IPS DF 6.9 (cell line): ENCODE data around the gene VDAC2.

Source experiments
- DNase-seq: peaks from one replicate; pipeline ENCODE4 v3.0.0-alpha.2; 2013; ENCODE audit warnings: low read depth, low spot score
- H3K27ac ChIP-seq: one replicate; pipeline ENCODE4 v1.5.1; 2013; ENCODE audit warnings: low read length, control low read depth
- H3K27me3 ChIP-seq: 2 replicates; pipeline ENCODE4 v1.6.1; 2013; ENCODE audit warnings: mild to moderate bottlenecking, low read length; ENCODE audit not compliant: control insufficient read depth, insufficient read depth
- H3K36me3 ChIP-seq: 2 replicates; pipeline ENCODE4 v1.6.1; 2013; ENCODE audit warnings: low read length; ENCODE audit not compliant: control insufficient read depth, insufficient read depth
- H3K4me1 ChIP-seq: 2 replicates; pipeline ENCODE4 v1.6.1; 2013; ENCODE audit warnings: low read length; ENCODE audit not compliant: control insufficient read depth, insufficient read depth
- H3K4me3 ChIP-seq: 2 replicates; pipeline ENCODE4 v1.5.1; 2013; ENCODE audit warnings: mild to moderate bottlenecking, low read length
- H3K9me3 ChIP-seq: 2 replicates; pipeline ENCODE4 v1.6.1; 2013; ENCODE audit warnings: low read length, inconsistent platforms; ENCODE audit not compliant: control insufficient read depth, insufficient read depth
- WGBS: extraction: QIAGEN DNeasy Blood & Tissue Kit; methylation state at CpG from one replicate; pipeline ENCODE4 v1.1.7; 2013; ENCODE audit warnings: mixed read lengths, missing lambda C conversion rate; ENCODE audit not compliant: insufficient read length, insufficient coverage; 5-methylcytosine and 5-hydroxymethylcytosine counted together

VDAC2 gene

DNA sequence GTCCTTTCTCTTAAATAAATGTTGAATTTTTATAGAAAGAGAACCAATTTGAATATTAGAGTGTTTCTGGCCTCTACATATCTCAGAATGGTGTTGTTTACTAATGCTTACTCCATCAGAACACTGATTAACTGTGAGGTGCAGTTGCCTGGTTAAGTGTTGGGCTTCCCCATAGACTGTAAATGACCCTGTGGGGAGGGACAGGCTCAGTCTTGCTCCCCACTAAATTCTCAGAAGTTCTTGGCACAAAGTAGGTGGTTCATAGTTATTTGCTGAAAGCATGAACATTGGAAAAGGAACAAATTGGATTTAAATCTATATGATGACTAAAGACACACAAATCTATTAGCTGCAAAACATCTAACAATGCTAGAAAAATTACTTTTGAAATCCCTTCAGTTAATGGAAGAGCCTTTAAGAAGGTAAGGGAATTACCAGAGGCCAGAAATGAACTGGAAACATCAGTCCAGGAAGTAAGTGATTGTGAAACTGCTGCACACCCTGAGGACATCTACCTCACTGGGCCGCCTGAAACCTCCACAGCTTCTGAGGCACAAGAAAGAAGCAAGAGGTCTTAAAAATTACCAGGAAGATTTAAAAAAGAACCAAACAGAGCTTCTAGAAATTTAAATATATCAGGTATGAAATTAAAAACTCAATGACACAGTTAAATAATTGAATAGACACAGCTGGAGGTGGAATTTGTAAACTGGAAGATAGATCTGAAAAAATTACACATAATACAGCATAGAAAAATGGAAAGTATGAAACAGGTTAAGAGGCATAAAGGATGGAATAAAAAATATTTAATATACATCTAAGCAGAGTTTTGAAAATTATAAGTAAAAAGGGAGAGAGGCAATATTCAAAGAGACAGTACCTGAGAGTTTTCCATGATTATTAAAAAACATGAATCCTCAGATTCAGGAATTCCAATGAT, 43.0 kb downstream of the VDAC2 start:
- Histone ChIP-seq H3K36me3 (no peaks in the 10 kb centered on the region), H3K27ac (no peak overlapping the region), H3K9me3 (no peaks in the 10 kb centered on the region), H3K4me1 (no peaks in the 10 kb centered on the region), H3K4me3 (no peak overlapping the region), H3K27me3 (no peaks in the 10 kb centered on the region)
- DNase-seq = no peak
- WGBS = no CpG with 5 or more reads among the region's 1 CpG

DNA sequence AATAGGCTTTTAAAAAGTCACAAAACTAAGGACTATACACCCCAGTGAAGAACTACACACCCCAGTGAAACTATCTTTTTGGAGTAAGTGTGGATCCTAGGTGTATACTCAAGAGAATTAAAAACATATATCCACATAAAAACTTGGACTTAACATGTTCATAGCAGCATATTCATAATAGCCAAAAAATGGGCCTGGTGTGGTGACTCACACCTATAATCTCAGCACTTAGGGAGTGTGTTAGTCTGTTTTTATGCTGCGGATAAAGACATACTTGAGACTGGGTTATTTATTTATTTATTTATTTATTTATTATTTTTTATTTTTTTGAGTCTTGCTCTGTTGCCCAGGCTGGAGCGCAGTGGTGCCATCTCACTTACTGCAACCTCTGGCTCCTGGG, 44.1 kb downstream of the VDAC2 start:
- Histone ChIP-seq H3K27me3 (no peaks in the 10 kb centered on the region), H3K9me3 (no peaks in the 10 kb centered on the region), H3K4me1 (no peaks in the 10 kb centered on the region), H3K27ac (no peak overlapping the region), H3K36me3 (no peaks in the 10 kb centered on the region), H3K4me3 (no peak overlapping the region)
- no CpG with 5 or more reads among the region's 2 CpGs for WGBS
- no peak for DNase-seq

DNA sequence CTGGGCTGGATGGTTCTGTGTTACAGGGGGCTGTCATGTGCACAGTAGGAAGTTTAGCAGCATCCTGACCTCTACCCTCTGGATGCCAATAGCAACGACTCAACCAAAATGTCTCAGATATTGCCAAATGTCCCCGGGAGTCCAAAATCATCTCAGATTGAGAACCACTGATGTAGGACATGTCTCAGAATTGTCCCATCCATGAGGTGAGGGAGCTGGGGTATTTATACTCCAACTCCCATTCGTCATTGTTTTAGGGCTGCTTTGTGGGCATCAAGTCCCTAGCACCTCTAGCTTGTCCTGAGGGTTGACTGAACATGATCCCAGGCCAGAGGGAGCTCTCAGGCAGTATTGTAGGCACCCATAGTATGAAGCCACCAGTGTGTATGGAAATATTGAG, 50.4 kb downstream of the VDAC2 start:
- DNase-seq = no peak
- no peak overlapping the region for H3K27ac ChIP-seq

DNA sequence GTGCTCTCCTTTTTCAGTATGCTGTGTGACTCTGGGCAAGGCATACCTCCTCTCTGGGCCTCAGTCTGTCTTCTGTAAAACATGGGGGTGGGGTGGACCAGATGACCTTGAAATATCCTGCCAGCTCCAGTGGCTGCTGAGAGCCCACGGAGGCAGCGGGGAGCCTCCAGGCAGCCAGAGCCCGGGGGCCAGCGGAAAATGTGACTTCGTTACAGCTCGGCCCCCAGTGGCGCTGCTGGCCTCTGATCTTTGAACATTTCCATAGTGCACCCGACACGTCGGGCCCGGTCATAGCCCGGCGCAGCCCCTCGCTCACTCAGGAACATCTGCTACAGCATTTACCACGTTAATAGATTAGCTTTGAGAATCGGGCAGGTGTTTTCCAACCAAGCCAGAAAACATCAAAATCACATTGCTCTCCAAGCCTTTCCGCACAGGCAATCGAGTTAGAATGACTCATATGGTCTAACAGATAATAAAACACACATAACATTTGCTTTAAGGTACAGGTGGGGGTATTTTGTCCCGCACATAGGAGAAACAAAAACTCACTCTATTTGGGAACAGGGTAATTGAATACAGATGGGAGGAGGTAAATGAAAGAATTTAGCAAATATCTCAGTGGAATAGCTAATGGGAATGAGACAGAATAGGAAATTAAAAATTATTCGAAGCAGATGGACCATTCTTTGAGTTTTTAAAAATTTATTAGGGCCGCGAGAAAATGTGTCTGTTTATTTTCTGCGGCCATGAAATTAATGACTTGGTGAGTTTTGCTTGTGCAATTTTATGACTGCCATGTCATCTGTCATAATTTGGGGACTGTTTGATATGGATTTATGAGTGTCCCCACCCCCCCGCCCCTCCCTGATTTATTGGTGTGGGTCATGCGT, 51.5 kb downstream of the VDAC2 start:
- WGBS = no CpG with 5 or more reads among the region's 25 CpGs
- no peaks in the 10 kb centered on the region for H3K4me1 ChIP-seq
- H3K36me3 ChIP-seq = no peaks in the 10 kb centered on the region
- H3K27me3 ChIP-seq = no peaks in the 10 kb centered on the region
- H3K4me3 ChIP-seq = no peak overlapping the region
- no peak overlapping the region for H3K27ac ChIP-seq
- DNase-seq = no peak
- H3K9me3 ChIP-seq = no peaks in the 10 kb centered on the region

More for the DNA sequence above, 50.4 kb downstream of the VDAC2 start:
- no peaks in the 10 kb centered on the region for H3K27me3 ChIP-seq
- no peaks in the 10 kb centered on the region for H3K36me3 ChIP-seq
- H3K4me3 ChIP-seq = no peak overlapping the region
- WGBS = no CpG with 5 or more reads among the region's 3 CpGs
- H3K4me1 ChIP-seq = no peaks in the 10 kb centered on the region
- no peaks in the 10 kb centered on the region for H3K9me3 ChIP-seq

DNA sequence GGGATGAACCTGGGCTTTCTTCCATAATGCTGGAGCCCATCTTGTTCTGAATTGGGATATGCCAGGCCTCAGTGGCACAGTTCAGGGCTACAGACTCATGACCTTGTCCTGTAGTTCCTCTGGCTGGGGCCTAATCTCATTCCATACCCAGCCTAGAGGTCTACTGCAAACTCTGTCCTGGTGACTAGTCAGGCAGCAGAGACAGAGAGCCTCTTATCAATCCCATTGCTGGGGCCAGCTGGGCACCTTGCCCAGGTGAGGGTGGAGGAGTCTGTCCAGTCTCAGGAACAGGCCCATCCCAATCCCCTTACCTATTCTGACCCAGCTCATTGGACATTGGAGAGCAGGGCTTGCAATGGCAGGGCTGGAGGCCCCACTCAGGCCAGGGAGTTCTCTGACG, 53.2 kb downstream of the VDAC2 start:
- no peaks in the 10 kb centered on the region for H3K36me3 ChIP-seq
- no peaks in the 10 kb centered on the region for H3K9me3 ChIP-seq
- no peak for DNase-seq
- no peaks in the 10 kb centered on the region for H3K27me3 ChIP-seq
- no CpG with 5 or more reads among the region's 1 CpG for whole genome bisulfite sequencing
- no peak overlapping the region for H3K4me3 ChIP-seq
- H3K27ac ChIP-seq = no peak overlapping the region
- H3K4me1 ChIP-seq = no peaks in the 10 kb centered on the region

DNA sequence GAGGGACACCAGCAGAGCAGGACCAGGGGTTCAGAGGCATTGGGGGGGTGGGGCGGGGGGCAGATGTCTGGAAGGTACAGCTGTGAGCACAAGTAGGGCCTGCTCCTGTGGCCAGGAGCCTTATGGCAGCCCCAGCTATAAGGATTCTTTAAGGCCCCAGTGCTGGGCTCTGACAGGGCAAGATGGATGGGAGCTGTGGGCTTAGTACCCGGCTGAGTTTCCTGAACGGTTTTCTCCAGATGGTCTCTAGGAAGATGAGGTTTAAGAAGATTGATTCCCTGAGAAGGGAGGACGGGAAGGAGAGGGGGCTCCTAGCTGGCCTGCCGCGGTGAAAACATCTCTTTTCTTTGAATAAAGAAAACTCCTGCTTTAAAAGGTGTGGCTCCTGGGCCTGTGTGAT, 55.3 kb downstream of the VDAC2 start:
- H3K4me1 ChIP-seq = no peaks in the 10 kb centered on the region
- WGBS = no CpG with 5 or more reads among the region's 6 CpGs
- no peaks in the 10 kb centered on the region for H3K27me3 ChIP-seq
- no peaks in the 10 kb centered on the region for H3K36me3 ChIP-seq
- H3K9me3 ChIP-seq = no peaks in the 10 kb centered on the region
- no peak overlapping the region for H3K27ac ChIP-seq
- no peak overlapping the region for H3K4me3 ChIP-seq
- no peak for DNase-seq

DNA sequence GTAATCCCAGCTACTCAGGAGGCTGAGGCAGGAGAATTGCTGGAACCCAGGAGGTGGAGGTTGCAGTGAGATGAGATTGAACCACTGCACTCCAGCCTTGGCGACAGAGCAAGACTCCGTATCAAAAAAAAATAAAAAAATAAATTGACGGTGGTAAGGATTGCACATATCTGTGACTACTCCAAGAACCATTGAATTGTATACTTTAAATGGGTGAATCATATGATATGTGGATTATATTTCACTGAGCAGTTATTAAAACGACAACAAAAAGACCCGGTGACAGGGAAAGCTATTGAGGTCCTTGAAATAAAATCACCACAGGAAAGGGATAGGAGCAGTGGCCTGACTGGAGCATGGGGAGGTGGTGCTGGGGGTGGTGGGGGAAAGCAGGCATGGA, 56.3 kb downstream of the VDAC2 start:
- H3K27me3 ChIP-seq = no peaks in the 10 kb centered on the region
- no peak for DNase-seq
- WGBS = no CpG with 5 or more reads among the region's 5 CpGs
- H3K4me1 ChIP-seq = no peaks in the 10 kb centered on the region
- no peak overlapping the region for H3K27ac ChIP-seq
- H3K4me3 ChIP-seq = no peak overlapping the region
- no peaks in the 10 kb centered on the region for H3K36me3 ChIP-seq
- no peaks in the 10 kb centered on the region for H3K9me3 ChIP-seq

DNA sequence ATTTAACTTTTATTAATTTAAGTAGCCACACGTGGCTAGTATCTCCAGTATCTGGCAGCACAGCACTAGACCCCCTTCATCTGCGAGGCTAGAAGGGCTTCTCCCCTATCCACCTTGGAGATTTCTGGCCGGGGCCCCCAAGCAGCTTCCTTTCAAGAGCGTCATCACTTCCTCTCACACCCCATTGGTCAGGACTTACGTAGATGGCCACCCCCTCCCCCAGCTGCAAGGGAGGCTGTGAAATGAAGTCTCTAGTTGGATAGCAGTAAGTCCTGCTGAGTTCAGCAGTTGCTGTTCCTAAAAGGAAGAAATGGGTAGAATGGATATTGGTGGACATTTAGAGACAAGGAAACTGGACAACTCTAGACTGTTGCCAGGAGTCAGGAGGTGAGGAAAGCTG, 59.0 kb downstream of the VDAC2 start:
- Histone ChIP-seq H3K27ac (no peak overlapping the region), H3K36me3 (no peaks in the 10 kb centered on the region), H3K9me3 (no peaks in the 10 kb centered on the region), H3K27me3 (no peaks in the 10 kb centered on the region), H3K4me3 (no peak overlapping the region), H3K4me1 (no peaks in the 10 kb centered on the region)
- WGBS = no CpG with 5 or more reads among the region's 5 CpGs
- DNase-seq = no peak

DNA sequence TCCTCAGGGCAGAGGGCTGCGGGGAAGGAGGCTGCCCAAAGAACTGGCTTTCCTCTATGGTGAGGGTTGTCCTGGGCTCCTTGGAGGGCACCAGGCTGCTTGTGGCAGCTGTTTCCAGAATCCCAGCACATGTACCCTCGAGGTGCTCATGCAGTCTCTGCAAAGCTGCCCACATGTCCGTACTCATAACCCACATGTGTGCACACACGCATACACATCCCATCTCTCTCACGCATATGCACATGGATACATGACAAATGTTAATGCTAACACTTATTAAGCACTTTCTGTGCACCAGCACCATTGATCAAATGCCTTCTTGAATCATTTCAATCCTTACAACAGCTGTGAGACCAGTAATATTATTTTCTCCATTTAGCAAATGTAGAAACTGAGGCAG, 61.5 kb downstream of the VDAC2 start:
- DNase-seq = no peak

DNA sequence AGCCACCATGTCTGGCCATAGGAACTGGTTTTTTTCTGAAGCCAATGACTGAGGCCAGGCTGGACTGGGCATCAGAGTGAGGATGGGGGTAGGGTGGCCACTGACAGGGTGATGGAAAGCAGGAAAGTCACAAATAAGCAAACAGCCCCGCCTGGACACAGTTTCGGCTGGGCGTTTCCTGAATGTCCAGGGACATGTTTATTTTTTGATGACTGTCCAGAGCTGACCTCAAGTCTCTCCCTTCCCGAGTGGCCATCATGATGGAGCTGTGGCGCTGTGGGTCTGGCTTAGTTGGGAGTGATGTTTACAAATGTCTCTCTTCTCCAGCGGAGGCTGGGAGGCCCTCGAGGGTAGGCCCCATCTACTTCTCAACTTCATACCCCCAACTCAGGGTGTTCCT, 62.3 kb downstream of the VDAC2 start:
- DNase-seq = no peak
- WGBS = no CpG with 5 or more reads among the region's 7 CpGs
- no peaks in the 10 kb centered on the region for H3K9me3 ChIP-seq
- H3K36me3 ChIP-seq = no peaks in the 10 kb centered on the region
- no peak overlapping the region for H3K27ac ChIP-seq
- H3K4me3 ChIP-seq = no peak overlapping the region
- H3K27me3 ChIP-seq = no peaks in the 10 kb centered on the region
- peaks cover 3% of the 10 kb centered on the region for H3K4me1 ChIP-seq

More for the DNA sequence above, 61.5 kb downstream of the VDAC2 start:
- Histone ChIP-seq H3K27ac (no peak overlapping the region), H3K9me3 (no peaks in the 10 kb centered on the region), H3K36me3 (no peaks in the 10 kb centered on the region), H3K4me1 (peaks cover 3% of the 10 kb centered on the region), H3K4me3 (no peak overlapping the region), H3K27me3 (no peaks in the 10 kb centered on the region)
- no CpG with 5 or more reads among the region's 5 CpGs for WGBS
